Stimulated activated CD4-positive, alpha-beta T cell treated with anti-CD3 and anti-CD28 coated beads, Interleukin-2, amount 100 ng/mL, for 48 hours (primary cell): ENCODE data around the gene OR5C1.
"Not testable (repeated sequence)": the region's sequence is repeated elsewhere in the genome, so short reads cannot be mapped to it uniquely, and the experiment has no call there.

Source experiments
- DNase-seq, 2 donors: peaks; one replicate each; pipeline ENCODE4 v3.0.0-alpha.2; 2020

Gene OR5C1

GRCh38 chr9:122812736-122813135 lies 24.0 kb downstream of the OR5C1 start:
- no peak for DNase-seq

- no peak for DNase-seq
Observed at GRCh38 chr9:122814545-122814944, 25.8 kb downstream of the OR5C1 start.

GRCh38 chr9:122815544-122815943 lies 26.8 kb downstream of the OR5C1 start:
- no peak for DNase-seq

- no peak for DNase-seq
Observed at GRCh38 chr9:122816163-122816867, 27.6 kb downstream of the OR5C1 start.

GRCh38 chr9:122819326-122819725 lies 30.6 kb downstream of the OR5C1 start:
- DNase-seq = no peak

- no peak for DNase-seq
Observed at GRCh38 chr9:122819791-122820489, 31.2 kb downstream of the OR5C1 start.

GRCh38 chr9:122820490-122820845 lies 31.7 kb downstream of the OR5C1 start:
- no peak for DNase-seq

GRCh38 chr9:122821278-122821943 lies 32.7 kb downstream of the OR5C1 start:
- no peak for DNase-seq

- DNase-seq = no peak
Observed at GRCh38 chr9:122822056-122822455, 33.3 kb downstream of the OR5C1 start.

- no peak for DNase-seq
Observed at GRCh38 chr9:122822938-122823337, 34.2 kb downstream of the OR5C1 start.

- no peak for DNase-seq
Observed at GRCh38 chr9:122827761-122828093, 39.0 kb downstream of the OR5C1 start.

GRCh38 chr9:122828965-122829284 lies 40.2 kb downstream of the OR5C1 start:
- DNase-seq = not testable (repeated sequence)

GRCh38 chr9:122832194-122832593 lies 43.5 kb downstream of the OR5C1 start:
- DNase-seq = no peak

GRCh38 chr9:122835313-122835731 lies 46.6 kb downstream of the OR5C1 start:
- peak in 1 of 2 donors; percentile 13 for DNase-seq

- no peak for DNase-seq
Observed at GRCh38 chr9:122837266-122837850, 48.6 kb downstream of the OR5C1 start.

- not testable (repeated sequence) for DNase-seq
Observed at GRCh38 chr9:122838441-122838840, 49.7 kb downstream of the OR5C1 start.
